MM.1S (cell line): Measurements from ENCODE around the gene ERF.

ENCODE experiments used
- DNase-seq: peaks from one replicate; pipeline ENCODE4 v3.0.0-alpha.2; 2015
- H2AFZ ChIP-seq: fragments of 300-600 bp; sonication (generic); 2 replicates; pipeline ENCODE4 v1.6.0; 2016; ENCODE audit warnings: antibody characterized with exemption, low read length
- H3F3A ChIP-seq: fragments of 300-600 bp; sonication (generic); 2 replicates; pipeline ENCODE4 v1.6.1; 2016; ENCODE audit warnings: mild to moderate bottlenecking, antibody characterized with exemption, low read length, moderate library complexity, mixed read lengths; ENCODE audit not compliant: insufficient read depth
- H3K27ac ChIP-seq: fragments of 300-600 bp; sonication (generic); 2 replicates; pipeline ENCODE4 v1.5.1; 2016; ENCODE audit warnings: mild to moderate bottlenecking, low read length
- H3K27me3 ChIP-seq: fragments of 300-600 bp; sonication (generic); replicated peaks from 2 replicates; pipeline ENCODE4 v1.6.0; 2016; ENCODE audit warnings: low read length; ENCODE audit not compliant: insufficient read depth
- H3K36me3 ChIP-seq: fragments of 300-600 bp; sonication (generic); replicated peaks from 2 replicates; pipeline ENCODE4 v1.6.1; 2016; ENCODE audit warnings: mild to moderate bottlenecking, low read length, mixed read lengths; ENCODE audit not compliant: insufficient read depth
- H3K4me1 ChIP-seq: fragments of 300-600 bp; sonication (generic); 2 replicates; pipeline ENCODE4 v1.6.1; 2016; ENCODE audit warnings: low read length, mixed read lengths
- H3K4me2 ChIP-seq: fragments of 300-600 bp; sonication (generic); 2 replicates; pipeline ENCODE4 v1.6.0; 2016; ENCODE audit warnings: low read depth, low read length
- H3K4me3 ChIP-seq: fragments of 300-600 bp; sonication (generic); 2 replicates; pipeline ENCODE4 v1.5.1; 2016; ENCODE audit warnings: low read length, mixed read lengths
- H3K79me2 ChIP-seq: fragments of 300-600 bp; sonication (generic); 2 replicates; pipeline ENCODE4 v1.6.1; 2016; ENCODE audit warnings: mixed run types, low read length, mixed read lengths
- H3K9ac ChIP-seq: fragments of 300-600 bp; sonication (generic); 2 replicates; pipeline ENCODE4 v1.6.1; 2016; ENCODE audit warnings: low read length, mixed read lengths
- H3K9me2 ChIP-seq: fragments of 300-600 bp; sonication (generic); replicated peaks from 2 replicates; pipeline ENCODE4 v1.6.1; 2016; ENCODE audit warnings: mild to moderate bottlenecking, low read length, mixed read lengths; ENCODE audit not compliant: insufficient read depth
- H3K9me3 ChIP-seq: fragments of 300-600 bp; sonication (generic); replicated peaks from 2 replicates; pipeline ENCODE4 v1.6.1; 2016; ENCODE audit warnings: mild to moderate bottlenecking, low read length, mixed read lengths; ENCODE audit not compliant: insufficient read depth
- H4K20me1 ChIP-seq: fragments of 300-600 bp; sonication (generic); 2 replicates; pipeline ENCODE4 v1.6.1; 2016; ENCODE audit warnings: mild to moderate bottlenecking, low read length, moderate library complexity, mixed read lengths; ENCODE audit not compliant: insufficient read depth
- EZH2 ChIP-seq: fragments of 300-600 bp; sonication (generic); optimal IDR thresholded peaks from 2 replicates; pipeline ENCODE3; 2017; ENCODE audit warnings: low read depth, mild to moderate bottlenecking, antibody characterized with exemption, low read length, mixed read lengths
- EZH2phosphoT487 ChIP-seq: fragments of 300-600 bp; sonication (generic); IDR thresholded peaks from 2 replicates; pipeline ENCODE4 v1.6.1; 2018; ENCODE audit warnings: antibody characterized with exemption, low read length
- TF ChIP-seq, protein P1 (sequence below): fragments of 300-600 bp; sonication (generic); IDR thresholded peaks from 2 replicates; pipeline ENCODE4 v1.5.1; 2016; ENCODE audit warnings: antibody characterized with exemption, low read length, mixed read lengths

The ERF gene

DNA sequence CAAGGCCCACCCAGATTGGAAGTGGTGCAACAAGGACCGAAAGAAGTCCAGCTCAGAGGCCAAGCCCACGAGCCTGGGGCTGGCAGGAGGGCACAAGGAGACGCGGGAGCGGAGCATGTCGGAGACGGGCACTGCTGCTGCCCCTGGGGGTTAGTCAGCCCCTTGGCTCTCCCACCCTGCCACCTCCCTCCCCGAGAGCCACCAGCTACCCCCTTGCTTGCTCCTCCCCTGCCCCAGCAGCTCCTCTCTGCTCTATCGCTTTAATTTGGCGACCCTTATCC, 32.8 kb upstream of the ERF start:
- Histone ChIP-seq H3K9me3 (no peaks in the 10 kb centered on the region), H3K36me3 (no peaks in the 10 kb centered on the region)
- TF ChIP-seq, protein P1, sequence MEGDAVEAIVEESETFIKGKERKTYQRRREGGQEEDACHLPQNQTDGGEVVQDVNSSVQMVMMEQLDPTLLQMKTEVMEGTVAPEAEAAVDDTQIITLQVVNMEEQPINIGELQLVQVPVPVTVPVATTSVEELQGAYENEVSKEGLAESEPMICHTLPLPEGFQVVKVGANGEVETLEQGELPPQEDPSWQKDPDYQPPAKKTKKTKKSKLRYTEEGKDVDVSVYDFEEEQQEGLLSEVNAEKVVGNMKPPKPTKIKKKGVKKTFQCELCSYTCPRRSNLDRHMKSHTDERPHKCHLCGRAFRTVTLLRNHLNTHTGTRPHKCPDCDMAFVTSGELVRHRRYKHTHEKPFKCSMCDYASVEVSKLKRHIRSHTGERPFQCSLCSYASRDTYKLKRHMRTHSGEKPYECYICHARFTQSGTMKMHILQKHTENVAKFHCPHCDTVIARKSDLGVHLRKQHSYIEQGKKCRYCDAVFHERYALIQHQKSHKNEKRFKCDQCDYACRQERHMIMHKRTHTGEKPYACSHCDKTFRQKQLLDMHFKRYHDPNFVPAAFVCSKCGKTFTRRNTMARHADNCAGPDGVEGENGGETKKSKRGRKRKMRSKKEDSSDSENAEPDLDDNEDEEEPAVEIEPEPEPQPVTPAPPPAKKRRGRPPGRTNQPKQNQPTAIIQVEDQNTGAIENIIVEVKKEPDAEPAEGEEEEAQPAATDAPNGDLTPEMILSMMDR = no peak
- TF ChIP-seq EZH2 (no peak), EZH2phosphoT487 (no peak)

DNA sequence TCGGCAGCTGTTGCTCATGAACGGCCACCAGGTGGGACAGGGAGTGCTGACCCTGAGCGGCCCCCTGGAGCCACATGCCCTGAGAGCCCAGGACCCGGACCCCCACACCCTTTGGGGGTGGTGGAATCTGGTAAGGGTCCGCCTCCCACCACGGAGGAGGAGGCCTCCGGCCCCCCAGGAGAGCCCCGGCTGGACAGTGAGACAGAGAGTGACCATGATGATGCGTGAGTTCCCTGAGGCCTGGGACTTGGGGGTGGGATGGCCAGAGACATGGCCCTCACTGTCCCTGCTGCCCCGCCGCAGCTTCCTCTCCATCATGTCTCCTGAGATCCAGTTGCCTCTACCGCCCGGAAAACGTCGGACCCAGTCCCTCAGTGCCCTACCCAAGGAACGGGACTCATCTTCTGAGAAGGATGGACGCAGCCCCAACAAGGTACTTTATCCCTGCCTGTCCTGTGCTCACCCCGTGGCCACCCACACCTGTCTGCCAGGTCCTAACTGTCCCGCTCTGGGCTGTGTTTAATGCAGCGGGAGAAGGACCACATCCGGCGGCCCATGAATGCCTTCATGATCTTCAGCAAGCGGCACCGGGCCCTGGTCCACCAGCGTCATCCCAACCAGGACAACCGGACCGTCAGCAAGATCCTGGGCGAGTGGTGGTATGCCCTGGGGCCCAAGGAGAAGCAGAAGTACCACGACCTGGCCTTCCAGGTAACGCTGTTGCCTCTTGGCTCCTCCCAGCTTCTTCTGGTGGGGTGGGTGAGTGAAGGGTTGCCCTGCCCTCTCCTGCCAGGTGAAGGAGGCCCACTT, 32.3 kb upstream of the ERF start:
- H3K9me2 ChIP-seq = no peaks in the 10 kb centered on the region
- H3K27ac ChIP-seq = no peak overlapping the region
- no peak overlapping the region for H2AFZ ChIP-seq
- peaks cover 13% of the 10 kb centered on the region for H3K4me1 ChIP-seq
- no peak overlapping the region for H3K9ac ChIP-seq
- no peaks in the 10 kb centered on the region for H3K36me3 ChIP-seq
- no peak for DNase-seq
- peaks cover 19% of the 10 kb centered on the region for H3K79me2 ChIP-seq
- H3K9me3 ChIP-seq = no peaks in the 10 kb centered on the region
- H3K4me3 ChIP-seq = no peak overlapping the region
- no peak overlapping the region for H3K4me2 ChIP-seq
- H3F3A ChIP-seq = peaks cover 6% of the 10 kb centered on the region; the same call in 1 of the 2 replicates
- H3K27me3 ChIP-seq = no peaks in the 10 kb centered on the region
- H4K20me1 ChIP-seq = no peaks in the 10 kb centered on the region
- TF ChIP-seq EZH2phosphoT487 = no peak

More for the DNA sequence above, 32.8 kb upstream of the ERF start:
- DNase-seq = no peak
- no peak overlapping the region for H3K9ac ChIP-seq
- no peak overlapping the region for H3K27ac ChIP-seq
- H2AFZ ChIP-seq = no peak overlapping the region
- H3K9me2 ChIP-seq = no peaks in the 10 kb centered on the region
- no peaks in the 10 kb centered on the region for H3K27me3 ChIP-seq
- peaks cover 13% of the 10 kb centered on the region for H3K4me1 ChIP-seq
- no peak overlapping the region for H3K4me3 ChIP-seq
- H3K79me2 ChIP-seq = peaks cover 19% of the 10 kb centered on the region
- H3F3A ChIP-seq = peaks cover 6% of the 10 kb centered on the region; the same call in 1 of the 2 replicates
- no peak overlapping the region for H3K4me2 ChIP-seq
- H4K20me1 ChIP-seq = no peaks in the 10 kb centered on the region

DNA sequence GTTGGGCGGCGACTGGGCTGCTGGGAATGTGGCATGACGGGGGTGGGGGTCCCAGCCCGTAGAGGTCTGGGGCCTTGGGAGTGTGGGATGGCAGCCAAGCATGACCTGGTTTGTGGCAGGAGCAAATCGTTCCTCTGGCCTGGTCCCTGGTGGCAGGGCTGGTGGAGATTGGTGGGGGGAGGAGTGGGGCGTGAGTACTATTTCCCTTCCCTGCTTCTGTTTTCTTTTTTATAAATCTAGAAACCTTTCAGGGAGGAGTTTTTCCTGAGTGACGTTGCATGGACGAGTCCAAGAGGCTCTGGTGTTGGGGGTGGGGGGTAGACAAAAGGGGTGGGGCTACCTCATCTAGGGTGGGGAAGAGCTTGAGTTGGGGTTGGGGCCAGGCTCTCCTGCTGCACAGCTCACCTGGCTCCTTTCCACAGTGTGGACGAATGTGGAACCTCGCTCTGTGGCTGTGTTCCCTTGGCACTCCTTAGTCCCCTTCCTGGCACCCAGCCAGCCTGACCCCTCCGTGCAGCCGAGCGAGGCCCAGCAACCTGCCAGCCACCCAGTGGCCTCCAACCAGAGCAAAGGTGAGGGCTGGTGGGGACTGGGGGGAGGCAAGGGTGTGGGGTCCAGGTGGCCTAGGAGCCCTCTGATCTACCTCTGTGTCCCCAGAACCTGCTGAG, 31.6 kb upstream of the ERF start:
- Histone ChIP-seq H3K4me3 (no peak overlapping the region), H2AFZ (no peak overlapping the region), H3K36me3 (no peaks in the 10 kb centered on the region), H3F3A (peaks cover 6% of the 10 kb centered on the region; the same call in 1 of the 2 replicates), H3K27ac (no peak overlapping the region), H4K20me1 (no peaks in the 10 kb centered on the region), H3K9me2 (no peaks in the 10 kb centered on the region), H3K4me2 (no peak overlapping the region), H3K4me1 (peaks cover 13% of the 10 kb centered on the region), H3K9me3 (no peaks in the 10 kb centered on the region), H3K9ac (no peak overlapping the region), H3K27me3 (no peaks in the 10 kb centered on the region), H3K79me2 (peaks cover 19% of the 10 kb centered on the region)
- no peak for DNase-seq
- no peak for TF ChIP-seq EZH2
- no peak for TF ChIP-seq EZH2phosphoT487
- TF ChIP-seq, protein P1 = no peak

DNA sequence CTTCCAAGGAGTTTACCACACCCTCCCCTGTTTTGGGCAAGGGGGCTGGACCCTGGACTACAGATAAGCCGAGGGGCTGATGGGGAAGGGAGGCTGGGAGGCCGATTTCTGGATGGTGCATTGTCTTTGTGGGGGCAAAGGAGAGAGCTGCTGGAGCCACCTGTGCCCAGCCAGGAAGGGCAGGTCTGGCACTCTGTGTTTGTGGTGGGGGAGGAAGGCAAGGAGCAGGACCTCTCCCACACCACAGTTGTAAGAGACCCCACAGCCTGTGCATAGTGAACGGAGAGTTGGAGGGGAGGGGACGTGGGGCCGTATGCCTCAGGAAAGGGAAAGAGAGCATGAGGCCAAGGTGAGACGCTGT, 31.0 kb upstream of the ERF start:
- TF ChIP-seq EZH2phosphoT487 = no peak
- TF ChIP-seq, protein P1 = no peak
- H3K27me3 ChIP-seq = no peaks in the 10 kb centered on the region
- H3K9me3 ChIP-seq = no peaks in the 10 kb centered on the region
- H2AFZ ChIP-seq = no peak overlapping the region
- H3K9ac ChIP-seq = no peak overlapping the region
- H3K4me3 ChIP-seq = no peak overlapping the region
- no peak overlapping the region for H3K27ac ChIP-seq
- H3K4me1 ChIP-seq = peaks cover 13% of the 10 kb centered on the region
- no peaks in the 10 kb centered on the region for H3K36me3 ChIP-seq
- H3F3A ChIP-seq = peaks cover 9% of the 10 kb centered on the region; the same call in 1 of the 2 replicates
- H3K9me2 ChIP-seq = no peaks in the 10 kb centered on the region
- DNase-seq = no peak
- H3K79me2 ChIP-seq = peaks cover 19% of the 10 kb centered on the region
- H4K20me1 ChIP-seq = no peaks in the 10 kb centered on the region
- H3K4me2 ChIP-seq = no peak overlapping the region
